ENCODE measurements around the gene RFX1. TPM values are rescaled to one million over a fixed set of nuclear protein-coding genes. Genes with fewer than 3 reads are reported as not detected.

RFX1 gene
- total and polyA plus RNA-seq, 3 experiments from 2014 or later: 3.1 to 13.6 (median 13.0) TPM

DNA sequence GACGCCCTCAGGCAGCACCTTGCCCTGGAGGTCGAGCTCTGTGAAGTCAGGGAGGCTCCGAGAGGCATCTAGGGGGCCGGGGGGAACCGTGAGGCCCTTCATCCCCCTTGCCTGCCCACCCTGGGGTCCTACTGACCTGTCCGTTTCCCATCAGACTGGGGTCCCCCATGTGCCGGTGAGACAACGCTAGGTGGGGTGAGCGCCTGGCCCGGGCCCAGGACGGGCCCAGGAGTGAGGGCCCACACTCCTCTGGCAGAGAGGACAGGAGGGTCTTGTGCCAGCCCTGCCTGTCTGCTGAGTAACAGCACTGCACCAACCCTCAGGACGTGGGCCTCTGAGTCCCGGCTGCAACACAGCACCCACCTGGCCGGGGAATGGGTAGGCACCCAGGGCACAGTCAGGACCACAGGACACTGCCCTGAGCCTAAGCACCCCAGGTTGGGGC, 39.4 kb downstream of the RFX1 start:
- H3K4me3 ChIP-seq (ENCODE audit: low read length): no peak overlapping the region
- ChIA-PET CTCF (no interaction called here), POLR2A (no interaction called here)
- no peak overlapping the region for H3K27ac ChIP-seq (ENCODE audit: low read depth, low read length)
- H3K9me3 ChIP-seq (ENCODE audit: low read length): no peaks in the 10 kb centered on the region
- Mint-ChIP-seq H3K4me3 (no peak overlapping the region), H3K36me3 (peaks cover 0 to 59% (median 4%) of the 10 kb centered on the region in 3 donors), H3K4me1 (no peaks in the 10 kb centered on the region), H3K27me3 (no peaks in the 10 kb centered on the region), H3K9me3 (no peaks in the 10 kb centered on the region), H3K27ac (peak overlapping the region in 1 of 8 donors; percentile 46)
- H3K36me3 ChIP-seq (ENCODE audit: insufficient read depth, low read length): peaks cover 14% of the 10 kb centered on the region
- H3K4me1 ChIP-seq (ENCODE audit: insufficient read depth, low read length): no peaks in the 10 kb centered on the region
- DNase-seq: no peak
- no peaks in the 10 kb centered on the region for H3K27me3 ChIP-seq (ENCODE audit: insufficient read depth, low read length, poor library complexity, severe bottlenecking)

DNA sequence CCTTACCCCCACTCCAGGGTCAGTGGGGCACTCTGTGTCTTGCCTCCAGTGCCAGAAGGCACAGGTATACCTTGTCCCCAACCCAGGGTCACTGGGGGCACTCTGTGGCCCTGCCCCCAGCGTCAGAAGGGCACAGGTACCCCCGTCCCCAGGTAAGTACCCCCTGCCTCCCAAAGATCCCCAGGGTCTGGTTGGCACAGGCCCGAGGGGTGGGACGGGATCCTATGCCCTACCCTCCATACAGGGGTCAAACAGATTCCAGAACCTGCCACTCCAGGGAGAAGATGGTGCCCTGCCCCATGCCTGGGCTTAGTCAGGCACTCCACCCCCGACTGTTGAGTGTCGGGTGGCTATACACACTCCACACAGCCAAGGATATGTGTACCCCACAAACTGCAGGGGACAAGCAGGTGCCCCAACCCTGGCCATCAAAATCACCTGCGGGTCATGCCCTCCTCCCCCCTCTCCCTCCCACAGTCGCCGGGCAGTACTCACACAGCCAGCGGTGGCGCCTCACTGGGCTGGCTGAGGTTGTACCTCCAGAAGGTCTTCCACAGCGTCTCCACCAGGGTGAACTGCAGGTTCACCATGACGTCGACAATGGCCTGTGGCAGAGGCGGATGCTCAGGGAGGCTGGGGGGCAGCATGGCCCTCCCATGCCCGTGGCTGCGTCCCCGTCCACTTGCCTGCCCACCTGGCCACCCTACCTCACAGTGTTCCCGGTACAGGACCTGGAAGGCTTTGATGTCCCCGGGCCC, 40.0 kb downstream of the RFX1 start:
- no peak overlapping the region for H3K27ac Mint-ChIP-seq

DNA sequence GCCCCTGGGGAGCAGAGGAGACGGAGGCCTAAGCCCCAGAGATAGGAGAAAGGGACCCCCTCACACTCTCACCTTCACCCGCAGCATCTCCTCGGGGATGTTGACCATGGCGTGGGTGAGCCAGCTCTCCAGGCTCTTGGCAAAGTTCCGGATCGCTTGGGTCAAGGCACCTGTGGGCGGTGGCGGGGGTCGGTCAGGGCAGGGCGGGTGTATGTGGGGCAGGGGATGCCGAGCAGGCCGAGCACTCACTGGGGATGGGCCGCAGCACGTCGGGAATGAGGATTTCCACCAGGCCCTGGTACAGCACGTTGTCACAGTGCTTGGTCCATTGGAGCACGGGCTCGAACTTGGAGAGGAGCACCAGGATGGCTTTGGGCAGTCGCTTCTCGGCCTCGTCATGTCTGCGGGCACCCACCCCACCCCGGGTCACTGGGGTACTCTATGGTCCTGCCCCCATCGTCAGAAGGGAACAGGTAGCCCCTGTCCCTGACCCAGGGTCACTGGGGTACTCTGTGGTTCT, 40.7 kb downstream of the RFX1 start:
- peaks cover 0 to 64% (median 4%) of the 10 kb centered on the region in 3 donors for H3K36me3 Mint-ChIP-seq
- Histone ChIP-seq H3K27me3 (ENCODE audit: insufficient read depth, low read length, poor library complexity, severe bottlenecking) (no peaks in the 10 kb centered on the region), H3K27ac (ENCODE audit: low read depth, low read length) (no peak overlapping the region), H3K36me3 (ENCODE audit: insufficient read depth, low read length) (peaks cover 18% of the 10 kb centered on the region), H3K9me3 (ENCODE audit: low read length) (no peaks in the 10 kb centered on the region), H3K4me1 (ENCODE audit: insufficient read depth, low read length) (no peaks in the 10 kb centered on the region), H3K4me3 (ENCODE audit: low read length) (no peak overlapping the region)
- H3K27me3 Mint-ChIP-seq: no peaks in the 10 kb centered on the region
- no peak for DNase-seq
- H3K27ac Mint-ChIP-seq: peak overlapping the region in 1 of 8 donors; percentile 10
- no peak overlapping the region for H3K4me3 Mint-ChIP-seq
- ChIA-PET CTCF (no interaction called here), POLR2A (interaction anchor here (0.5 kb wide), 1 partner anchor 37 kb away, joined by 3 read pairs; no protein-coding TSS in a partner anchor)
- no peaks in the 10 kb centered on the region for H3K9me3 Mint-ChIP-seq
- peaks cover 0 to 4% (median 0%) of the 10 kb centered on the region in 3 donors for H3K4me1 Mint-ChIP-seq

More for the DNA sequence above, 40.0 kb downstream of the RFX1 start:
- ChIA-PET POLR2A (no interaction called here), CTCF (no interaction called here)
- Histone ChIP-seq H3K4me1 (ENCODE audit: insufficient read depth, low read length) (no peaks in the 10 kb centered on the region), H3K27ac (ENCODE audit: low read depth, low read length) (no peak overlapping the region), H3K27me3 (ENCODE audit: insufficient read depth, low read length, poor library complexity, severe bottlenecking) (no peaks in the 10 kb centered on the region), H3K36me3 (ENCODE audit: insufficient read depth, low read length) (peaks cover 14% of the 10 kb centered on the region), H3K4me3 (ENCODE audit: low read length) (no peak overlapping the region), H3K9me3 (ENCODE audit: low read length) (no peaks in the 10 kb centered on the region)
- H3K4me3 Mint-ChIP-seq: no peak overlapping the region
- no peaks in the 10 kb centered on the region for H3K9me3 Mint-ChIP-seq
- peaks cover 0 to 4% (median 0%) of the 10 kb centered on the region in 3 donors for H3K4me1 Mint-ChIP-seq
- H3K36me3 Mint-ChIP-seq: peaks cover 0 to 60% (median 4%) of the 10 kb centered on the region in 3 donors
- DNase-seq: no peak
- no peaks in the 10 kb centered on the region for H3K27me3 Mint-ChIP-seq

DNA sequence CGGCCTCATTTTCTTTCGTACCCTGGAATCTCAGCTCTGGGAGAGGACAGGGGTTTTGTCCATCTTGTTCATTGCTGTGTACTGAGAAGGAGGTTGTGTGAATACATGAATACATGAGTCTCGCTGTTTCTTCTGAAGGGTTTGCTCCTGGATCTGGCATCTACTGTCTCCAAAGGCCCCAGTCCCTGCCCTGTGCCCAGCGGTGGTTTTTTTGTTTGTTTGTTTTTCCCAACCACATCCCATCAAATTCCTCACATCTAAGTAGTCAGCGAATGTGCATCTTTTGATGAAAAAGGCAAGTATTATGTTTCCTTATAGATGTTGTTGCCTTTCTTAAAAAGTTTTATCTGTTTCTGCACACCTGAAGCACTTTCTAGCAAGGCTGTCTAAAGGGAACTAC, 41.3 kb downstream of the RFX1 start:
- H3K4me3 Mint-ChIP-seq: no peak overlapping the region
- Histone ChIP-seq H3K36me3 (ENCODE audit: insufficient read depth, low read length) (peaks cover 19% of the 10 kb centered on the region), H3K27me3 (ENCODE audit: insufficient read depth, low read length, poor library complexity, severe bottlenecking) (no peaks in the 10 kb centered on the region), H3K27ac (ENCODE audit: low read depth, low read length) (no peak overlapping the region), H3K9me3 (ENCODE audit: low read length) (no peaks in the 10 kb centered on the region), H3K4me3 (ENCODE audit: low read length) (no peak overlapping the region), H3K4me1 (ENCODE audit: insufficient read depth, low read length) (no peaks in the 10 kb centered on the region)
- no peaks in the 10 kb centered on the region for H3K9me3 Mint-ChIP-seq
- ChIA-PET POLR2A (interaction anchor here (0.5 kb wide), 1 partner anchor 36 kb away, joined by 3 read pairs; no protein-coding TSS in a partner anchor), CTCF (no interaction called here)
- peaks cover 0 to 4% (median 0%) of the 10 kb centered on the region in 3 donors for H3K4me1 Mint-ChIP-seq
- peaks cover 0 to 66% (median 4%) of the 10 kb centered on the region in 3 donors for H3K36me3 Mint-ChIP-seq
- no peak for DNase-seq
- peak overlapping the region in 3 of 8 donors; percentile 17 to 36 (median 35) for H3K27ac Mint-ChIP-seq
- no peaks in the 10 kb centered on the region for H3K27me3 Mint-ChIP-seq

DNA sequence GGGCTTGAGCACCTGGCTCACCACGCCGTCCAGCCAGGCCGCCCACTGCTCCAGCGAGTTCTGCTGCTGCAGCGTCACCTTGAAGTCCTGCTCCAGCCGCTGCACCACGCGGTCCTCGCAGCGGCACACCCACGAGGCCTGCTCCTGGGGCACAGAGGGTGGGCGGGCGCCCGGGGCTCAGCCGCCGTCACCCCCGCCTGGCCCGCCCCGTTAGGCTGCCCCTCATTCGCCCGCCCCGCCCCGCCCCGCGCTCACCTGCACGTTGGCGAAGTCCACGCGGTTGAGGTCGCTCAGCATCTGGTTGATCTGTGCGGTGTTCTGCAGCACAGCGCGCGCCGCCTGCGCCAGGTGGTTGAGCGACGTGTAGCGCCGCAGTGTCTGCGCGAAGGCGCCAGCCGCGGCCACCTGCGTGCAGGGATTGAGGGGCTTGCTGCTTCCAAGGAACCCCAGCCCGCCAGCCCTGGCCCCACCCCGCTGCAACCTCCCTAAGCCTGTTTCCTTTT, 42.5 kb downstream of the RFX1 start:
- CTCF ChIA-PET: no interaction called here
- H3K36me3 ChIP-seq (ENCODE audit: insufficient read depth, low read length): peaks cover 18% of the 10 kb centered on the region
- POLR2A ChIA-PET: no interaction called here

DNA sequence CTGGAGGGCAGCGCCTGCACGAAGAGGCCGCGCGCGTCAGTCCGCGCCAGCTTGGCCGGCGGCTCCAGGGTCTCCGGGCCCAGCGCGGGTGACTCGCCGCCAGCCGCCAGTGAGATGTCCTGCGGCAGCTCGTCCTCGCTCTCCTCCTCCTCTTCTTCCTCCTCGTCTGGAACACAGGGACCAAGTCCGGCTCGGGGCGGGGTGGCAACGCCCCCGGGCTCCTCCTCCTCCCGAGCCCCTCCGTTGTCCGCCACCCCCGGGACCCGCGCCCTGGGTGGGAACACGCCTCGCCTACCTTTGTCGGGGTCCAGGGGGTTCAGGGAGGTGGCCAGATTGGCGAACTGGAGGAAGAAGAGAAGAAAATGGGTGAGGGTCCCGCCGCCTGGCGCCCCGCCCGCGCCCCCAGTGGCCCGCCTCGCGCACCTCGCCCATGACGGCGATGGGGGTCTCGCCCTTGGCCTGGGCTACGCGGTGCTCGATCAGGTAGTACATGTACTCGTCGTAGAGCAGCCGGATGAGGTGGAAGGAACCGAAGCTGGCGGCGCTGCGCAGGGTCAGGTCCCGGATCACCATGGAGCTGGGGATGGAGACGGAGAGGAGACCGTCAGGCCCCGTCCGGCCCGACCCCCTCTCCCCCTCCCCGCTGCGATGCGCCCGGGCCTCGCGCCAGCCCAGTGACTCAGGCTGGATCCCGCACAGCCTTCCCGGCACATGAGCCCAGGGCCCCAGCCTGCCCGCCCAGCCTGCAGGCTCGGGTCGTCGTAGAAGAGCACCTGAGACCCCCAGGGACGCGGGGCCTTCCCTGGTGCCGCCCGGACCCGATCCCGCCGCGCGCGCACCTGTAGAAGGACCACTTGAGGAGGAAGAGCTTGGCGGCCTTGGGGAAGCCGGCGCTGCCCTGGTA, 43.2 kb downstream of the RFX1 start:
- no peak overlapping the region for H3K4me3 Mint-ChIP-seq
- H3K4me3 ChIP-seq (ENCODE audit: low read length): no peak overlapping the region
- H3K36me3 Mint-ChIP-seq: peaks cover 0 to 68% (median 0%) of the 10 kb centered on the region in 3 donors
- peaks cover 23% of the 10 kb centered on the region for H3K36me3 ChIP-seq (ENCODE audit: insufficient read depth, low read length)
- CTCF ChIA-PET: no interaction called here
- H3K27me3 Mint-ChIP-seq: no peaks in the 10 kb centered on the region
- no peak overlapping the region for H3K27ac ChIP-seq (ENCODE audit: low read depth, low read length)
- H3K9me3 ChIP-seq (ENCODE audit: low read length): no peaks in the 10 kb centered on the region
- no peak for DNase-seq
- H3K4me1 ChIP-seq (ENCODE audit: insufficient read depth, low read length): no peaks in the 10 kb centered on the region
- no peaks in the 10 kb centered on the region for H3K27me3 ChIP-seq (ENCODE audit: insufficient read depth, low read length, poor library complexity, severe bottlenecking)
- POLR2A ChIA-PET: no interaction called here
- H3K27ac Mint-ChIP-seq: no peak overlapping the region
- peaks cover 0 to 8% (median 0%) of the 10 kb centered on the region in 3 donors for H3K4me1 Mint-ChIP-seq
- H3K9me3 Mint-ChIP-seq: no peaks in the 10 kb centered on the region

More for the DNA sequence above, 42.5 kb downstream of the RFX1 start:
- Histone ChIP-seq H3K4me1 (ENCODE audit: insufficient read depth, low read length) (no peaks in the 10 kb centered on the region), H3K9me3 (ENCODE audit: low read length) (no peaks in the 10 kb centered on the region), H3K27me3 (ENCODE audit: insufficient read depth, low read length, poor library complexity, severe bottlenecking) (no peaks in the 10 kb centered on the region), H3K27ac (ENCODE audit: low read depth, low read length) (no peak overlapping the region), H3K4me3 (ENCODE audit: low read length) (no peak overlapping the region)
- DNase-seq: no peak
- Mint-ChIP-seq H3K4me3 (no peak overlapping the region), H3K36me3 (peaks cover 0 to 65% (median 0%) of the 10 kb centered on the region in 3 donors), H3K27me3 (no peaks in the 10 kb centered on the region), H3K27ac (no peak overlapping the region), H3K4me1 (peaks cover 0 to 4% (median 0%) of the 10 kb centered on the region in 3 donors), H3K9me3 (no peaks in the 10 kb centered on the region)

DNA sequence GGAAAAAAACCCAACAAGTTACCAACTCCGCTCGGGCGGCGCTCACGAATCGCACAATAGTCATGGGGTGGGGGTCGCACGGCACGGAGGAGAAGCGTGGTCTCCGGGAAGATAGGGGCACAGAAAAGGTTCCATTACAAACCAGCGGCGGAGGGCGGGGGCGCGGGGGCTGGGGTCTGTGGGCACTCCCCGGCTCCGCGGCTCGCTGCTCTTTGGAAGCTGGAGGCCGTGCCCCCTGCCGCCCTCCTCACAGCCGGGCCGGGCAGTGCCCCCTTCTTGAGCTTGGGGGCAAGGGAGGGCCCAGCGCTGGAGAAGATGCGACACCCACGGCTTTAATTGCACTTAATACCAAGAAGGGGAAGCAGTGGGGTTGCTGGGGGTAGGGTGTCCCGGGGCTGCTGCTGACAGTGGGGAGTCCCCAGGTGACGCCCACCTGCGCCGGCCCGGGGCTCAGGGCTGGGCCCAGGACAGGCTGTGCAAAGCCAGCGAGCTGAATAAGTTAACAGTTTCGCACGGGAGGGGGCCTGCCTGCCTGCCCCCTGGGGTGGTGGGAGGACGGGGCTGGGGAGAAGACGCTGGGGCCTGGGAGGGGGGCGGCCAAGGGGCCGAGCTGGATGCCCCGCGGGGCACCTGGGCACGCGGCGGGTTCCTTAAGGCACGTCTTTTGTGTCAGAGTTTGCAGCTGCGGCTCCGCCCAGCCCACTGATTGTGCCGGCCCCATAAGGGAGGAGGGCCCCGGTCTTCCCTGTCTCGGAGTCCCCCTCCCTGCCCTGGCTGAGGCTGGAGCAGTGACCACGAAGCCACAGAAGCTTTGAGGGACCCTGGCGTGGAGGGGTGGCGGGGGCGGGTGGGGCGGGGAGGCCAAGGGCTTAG, 44.1 kb downstream of the RFX1 start:
- H3K4me3 ChIP-seq (ENCODE audit: low read length): no peak overlapping the region
- peak overlapping the region in 1 of 8 donors; percentile 46 for H3K27ac Mint-ChIP-seq
- DNase-seq: no peak
- no peak overlapping the region for H3K27ac ChIP-seq (ENCODE audit: low read depth, low read length)
- H3K9me3 Mint-ChIP-seq: no peaks in the 10 kb centered on the region
- peaks cover 25% of the 10 kb centered on the region for H3K36me3 ChIP-seq (ENCODE audit: insufficient read depth, low read length)
- H3K9me3 ChIP-seq (ENCODE audit: low read length): no peaks in the 10 kb centered on the region
- H3K36me3 Mint-ChIP-seq: peaks cover 0 to 68% (median 0%) of the 10 kb centered on the region in 3 donors
- no peaks in the 10 kb centered on the region for H3K27me3 ChIP-seq (ENCODE audit: insufficient read depth, low read length, poor library complexity, severe bottlenecking)
- no peaks in the 10 kb centered on the region for H3K4me1 ChIP-seq (ENCODE audit: insufficient read depth, low read length)
- no peaks in the 10 kb centered on the region for H3K27me3 Mint-ChIP-seq
- H3K4me3 Mint-ChIP-seq: no peak overlapping the region
- peaks cover 0 to 9% (median 0%) of the 10 kb centered on the region in 3 donors for H3K4me1 Mint-ChIP-seq
- ChIA-PET CTCF (no interaction called here), POLR2A (interaction anchor here (1.0 kb wide), 1 partner anchor 70 kb away, joined by 3 read pairs; no protein-coding TSS in a partner anchor)

Data from CD8-positive, alpha-beta memory T cell (primary cell).